Tibial artery (tissue), 4 donors: ENCODE data around the gene CHST11.

Source experiments
- DNase-seq, 2 donors: peaks; one replicate each; pipeline ENCODE4 v3.0.0-alpha.2; 2019
- H3K27ac ChIP-seq, 2 donors: fragments of 200-600 bp; sonication (generic) in 1 of 2; 1 replicate in 1 of 2; 2 replicates in 1 of 2; pipeline ENCODE4 v1.5.1; 2018 to 2019; ENCODE audit warnings: mild to moderate bottlenecking in 1 of 2
- H3K27me3 ChIP-seq, 2 donors: fragments of 200-600 bp; sonication (generic) in 1 of 2; one replicate each; pipeline versions ENCODE4 v1.5.1 to v1.6.0; 2016 to 2019
- H3K36me3 ChIP-seq, 3 donors: fragments of 200-600 bp; sonication (generic) in 2 of 3; one replicate each; pipeline ENCODE4 v1.5.1; 2016 to 2019; ENCODE audit warnings: mild to moderate bottlenecking in 2 of 3
- H3K4me1 ChIP-seq, 4 donors: fragments of 200-600 bp; sonication (generic) in 2 of 4; 1 replicate in 3 of 4; 2 replicates in 1 of 4; pipeline ENCODE4 v1.5.1; 2016 to 2019
- H3K4me3 ChIP-seq, 2 donors: fragments of 200-600 bp; sonication (generic) in 1 of 2; 1 replicate in 1 of 2; 2 replicates in 1 of 2; pipeline ENCODE4 v1.5.1; 2018 to 2019; ENCODE audit warnings: mild to moderate bottlenecking in 2 of 2
- H3K9me3 ChIP-seq, 3 donors: fragments of 200-600 bp; sonication (generic) in 1 of 3; one replicate each; pipeline ENCODE4 v1.5.1; 2016 to 2019
- intact Hi-C: fragments of 100-400 bp; cut with DNase I; formaldehyde crosslinking; loops from one replicate; pipeline ENCODE4 v1.15.0; 2023; ENCODE audit warnings: low total_unique reads
- TF ChIP-seq, protein P1 (sequence below), 2 experiments: fragments of 200-600 bp in 1 of 2; fragments of 450-650 bp in 1 of 2; IDR thresholded peaks; one replicate each; pipeline ENCODE4 v1.5.1; 2017 to 2019; ENCODE audit warnings: antibody characterized with exemption in 2 of 2, mild to moderate bottlenecking in 1 of 2, moderate library complexity in 1 of 2

The CHST11 gene

DNA sequence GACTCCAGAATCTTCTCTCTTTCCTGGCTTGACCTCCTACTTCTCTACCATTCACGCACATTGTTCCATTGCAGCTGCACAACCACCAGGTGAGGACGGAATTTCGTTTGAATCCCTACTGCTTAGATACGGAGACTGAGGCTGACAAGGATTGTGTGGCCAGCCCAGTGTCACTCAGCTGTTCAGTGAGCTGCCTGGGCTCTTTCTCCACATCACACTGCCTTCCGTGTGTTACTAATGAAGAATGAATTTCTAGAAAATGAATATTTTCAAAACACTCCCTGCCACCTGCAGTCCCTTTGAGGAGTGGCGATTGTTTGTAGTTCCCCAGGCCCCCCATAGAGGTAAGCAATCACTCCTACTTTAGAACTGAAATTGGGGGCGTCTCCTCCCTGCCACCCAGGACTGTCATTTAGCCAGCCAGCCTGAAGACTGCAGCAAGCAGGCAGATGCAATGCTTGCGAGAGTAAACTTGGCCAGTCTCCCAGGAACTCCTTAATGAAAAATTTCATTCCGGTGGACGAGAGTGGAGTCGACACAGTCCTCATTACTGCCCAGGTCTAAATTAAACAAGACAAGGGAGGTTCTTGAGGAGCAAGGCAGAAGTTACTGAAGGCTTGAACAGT lies 261.7 kb downstream of the CHST11 start:
- intact Hi-C loops: no loop called here
- H3K36me3 ChIP-seq: no peaks in the 10 kb centered on the region
- no peak for DNase-seq
- peaks cover 0 to 3% (median 0%) of the 10 kb centered on the region in 4 donors for H3K4me1 ChIP-seq
- no peaks in the 10 kb centered on the region for H3K27me3 ChIP-seq
- TF ChIP-seq, protein P1, sequence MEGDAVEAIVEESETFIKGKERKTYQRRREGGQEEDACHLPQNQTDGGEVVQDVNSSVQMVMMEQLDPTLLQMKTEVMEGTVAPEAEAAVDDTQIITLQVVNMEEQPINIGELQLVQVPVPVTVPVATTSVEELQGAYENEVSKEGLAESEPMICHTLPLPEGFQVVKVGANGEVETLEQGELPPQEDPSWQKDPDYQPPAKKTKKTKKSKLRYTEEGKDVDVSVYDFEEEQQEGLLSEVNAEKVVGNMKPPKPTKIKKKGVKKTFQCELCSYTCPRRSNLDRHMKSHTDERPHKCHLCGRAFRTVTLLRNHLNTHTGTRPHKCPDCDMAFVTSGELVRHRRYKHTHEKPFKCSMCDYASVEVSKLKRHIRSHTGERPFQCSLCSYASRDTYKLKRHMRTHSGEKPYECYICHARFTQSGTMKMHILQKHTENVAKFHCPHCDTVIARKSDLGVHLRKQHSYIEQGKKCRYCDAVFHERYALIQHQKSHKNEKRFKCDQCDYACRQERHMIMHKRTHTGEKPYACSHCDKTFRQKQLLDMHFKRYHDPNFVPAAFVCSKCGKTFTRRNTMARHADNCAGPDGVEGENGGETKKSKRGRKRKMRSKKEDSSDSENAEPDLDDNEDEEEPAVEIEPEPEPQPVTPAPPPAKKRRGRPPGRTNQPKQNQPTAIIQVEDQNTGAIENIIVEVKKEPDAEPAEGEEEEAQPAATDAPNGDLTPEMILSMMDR (IDR thresholded peaks at IDR 0.05): no peak
- no peak overlapping the region for H3K4me3 ChIP-seq
- H3K27ac ChIP-seq: no peak overlapping the region
- H3K9me3 ChIP-seq: no peaks in the 10 kb centered on the region

- no peak for DNase-seq
- peaks cover 0 to 3% (median 0%) of the 10 kb centered on the region in 4 donors for H3K4me1 ChIP-seq
- H3K27me3 ChIP-seq: no peaks in the 10 kb centered on the region
- H3K9me3 ChIP-seq: no peaks in the 10 kb centered on the region
- TF ChIP-seq, protein P1 (IDR thresholded peaks at IDR 0.05): no peak
- H3K27ac ChIP-seq: no peak overlapping the region
- H3K4me3 ChIP-seq: peak overlapping the region; percentile 6 to 8
- no peaks in the 10 kb centered on the region for H3K36me3 ChIP-seq
- intact Hi-C loops: no loop called here
Observed at GRCh38 chr12:104719700-104720338, 263.1 kb downstream of the CHST11 start.

DNA sequence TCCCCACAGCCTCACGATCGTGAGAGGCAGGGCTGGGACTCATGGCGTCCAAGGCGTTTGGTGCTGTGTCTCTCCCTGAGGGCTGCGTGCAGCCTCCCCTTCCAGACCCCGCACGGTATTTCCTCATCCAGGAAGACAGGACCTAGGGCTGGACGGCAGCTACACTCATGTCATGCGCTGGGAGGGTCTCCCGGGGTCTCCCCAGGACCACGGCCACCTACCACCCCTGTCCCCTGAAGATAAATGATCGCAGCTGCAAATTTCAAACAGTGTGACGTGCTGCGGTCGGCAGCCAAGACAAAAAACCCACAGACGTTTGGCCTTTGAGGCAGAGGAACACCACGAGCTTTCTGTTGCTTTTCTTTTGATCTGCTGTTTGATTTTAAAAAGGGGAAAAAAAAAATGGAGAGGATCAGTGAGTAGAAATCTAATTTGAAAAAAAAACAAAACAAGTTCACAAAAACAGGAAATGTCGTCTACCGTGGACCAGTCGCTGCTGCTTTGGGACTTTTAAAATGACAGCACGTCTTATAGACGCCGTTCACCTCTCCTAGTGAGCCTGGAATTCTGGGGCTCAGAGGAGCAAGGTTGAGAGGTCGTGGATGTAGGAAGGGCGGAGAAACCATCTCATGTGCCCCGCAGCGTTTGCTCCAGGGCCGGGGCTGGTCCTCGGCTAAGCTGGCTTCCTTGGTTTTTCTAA lies 263.7 kb downstream of the CHST11 start:
- no peak for DNase-seq
- intact Hi-C loops: no loop called here
- Histone ChIP-seq H3K36me3 (no peaks in the 10 kb centered on the region), H3K4me3 (peak overlapping the region; percentile 6 to 8), H3K27me3 (no peaks in the 10 kb centered on the region), H3K4me1 (peaks cover 0 to 2% (median 0%) of the 10 kb centered on the region in 4 donors), H3K27ac (no peak overlapping the region), H3K9me3 (no peaks in the 10 kb centered on the region)
- TF ChIP-seq, protein P1 (IDR thresholded peaks at IDR 0.05): no peak

DNA sequence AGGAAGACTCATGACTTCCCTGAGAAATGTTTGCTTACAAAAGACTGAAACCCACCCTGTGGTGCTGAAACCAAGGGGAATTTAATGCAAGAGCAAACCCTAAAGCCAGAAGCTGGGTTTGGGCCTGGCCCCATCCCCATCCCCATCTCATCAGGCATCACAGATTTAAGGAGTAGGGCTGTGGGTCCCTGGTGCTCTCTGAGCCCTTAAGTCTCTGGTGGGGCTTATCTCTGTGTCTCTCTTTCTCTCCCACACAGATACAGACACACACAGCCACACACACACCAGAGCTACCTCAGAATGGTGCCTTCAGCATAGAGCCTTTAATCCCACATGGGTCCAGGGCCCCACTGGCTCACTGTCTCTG lies 264.3 kb downstream of the CHST11 start:
- Histone ChIP-seq H3K4me1 (no peaks in the 10 kb centered on the region), H3K4me3 (peak overlapping the region in 1 of 2 donors; percentile 6), H3K27ac (no peak overlapping the region), H3K36me3 (no peaks in the 10 kb centered on the region), H3K9me3 (no peaks in the 10 kb centered on the region), H3K27me3 (no peaks in the 10 kb centered on the region)
- no peak for DNase-seq
- intact Hi-C loops: no loop called here
- TF ChIP-seq, protein P1 (IDR thresholded peaks at IDR 0.05): no peak

- no peak overlapping the region for H3K27ac ChIP-seq
- intact Hi-C loops: no loop called here
Observed at GRCh38 chr12:104721936-104722335, 265.2 kb downstream of the CHST11 start.

More at GRCh38 chr12:104721936-104722335, 265.2 kb downstream of the CHST11 start:
- Histone ChIP-seq H3K4me3 (no peak overlapping the region), H3K36me3 (no peaks in the 10 kb centered on the region), H3K9me3 (no peaks in the 10 kb centered on the region), H3K27me3 (no peaks in the 10 kb centered on the region), H3K4me1 (no peaks in the 10 kb centered on the region)
- no peak for DNase-seq
- TF ChIP-seq, protein P1 (IDR thresholded peaks at IDR 0.05): no peak
